OCI-LY1 (cell line): Measurements from ENCODE around the gene ACACA.

Source experiments
- H2AFZ ChIP-seq: fragments of 200-600 bp; sonication (generic), shearing (Covaris generic); 2 replicates; pipeline ENCODE4 v1.6.0; 2014; ENCODE audit warnings: antibody characterized with exemption, mild to moderate bottlenecking, low read length
- H3F3A ChIP-seq: fragments of 200-600 bp; sonication (generic), shearing (Covaris generic); 2 replicates; pipeline ENCODE4 v1.6.0; 2014; ENCODE audit warnings: mild to moderate bottlenecking, antibody characterized with exemption, low read length, moderate library complexity; ENCODE audit not compliant: insufficient read depth
- H3K27ac ChIP-seq: fragments of 200-600 bp; sonication (generic); 2 replicates; pipeline ENCODE4 v1.5.1; 2014; ENCODE audit warnings: low read length, mixed run types, mild to moderate bottlenecking, low read depth; ENCODE audit not compliant: poor library complexity, severe bottlenecking
- H3K27me3 ChIP-seq: fragments of 200-600 bp; sonication (generic); 2 replicates; pipeline ENCODE4 v1.6.0; 2014; ENCODE audit warnings: antibody characterized with exemption, mild to moderate bottlenecking, low read length, moderate library complexity; ENCODE audit not compliant: insufficient read depth
- H3K36me3 ChIP-seq: fragments of 200-600 bp; sonication (generic); 2 replicates; pipeline ENCODE4 v1.6.1; 2014; ENCODE audit warnings: mild to moderate bottlenecking, antibody characterized with exemption, low read length, moderate library complexity, mixed read lengths; ENCODE audit not compliant: insufficient read depth
- H3K4me1 ChIP-seq: fragments of 200-600 bp; sonication (generic); 2 replicates; pipeline ENCODE4 v1.5.1; 2014; ENCODE audit warnings: mild to moderate bottlenecking, low read length, moderate library complexity; ENCODE audit not compliant: insufficient read depth, severe bottlenecking
- H3K4me2 ChIP-seq: fragments of 200-600 bp; sonication (generic), shearing (Covaris generic); 2 replicates; pipeline ENCODE4 v1.6.1; 2014; ENCODE audit warnings: low read length
- H3K4me3 ChIP-seq: fragments of 200-600 bp; sonication (generic); 2 replicates; pipeline ENCODE4 v1.5.1; 2014; ENCODE audit warnings: low read length, low read depth, mild to moderate bottlenecking, mixed read lengths; ENCODE audit not compliant: poor library complexity, severe bottlenecking
- H3K79me2 ChIP-seq: fragments of 200-600 bp; shearing (Covaris generic); 2 replicates; pipeline ENCODE4 v1.6.1; 2016; ENCODE audit warnings: mixed run types, low read length, mixed read lengths; ENCODE audit not compliant: insufficient read depth
- H3K9ac ChIP-seq: fragments of 200-600 bp; sonication (generic), shearing (Covaris generic); 2 replicates; pipeline ENCODE4 v1.6.1; 2014; ENCODE audit warnings: mild to moderate bottlenecking, low read length, mixed read lengths
- H3K9me2 ChIP-seq: fragments of 200-600 bp; sonication (generic), shearing (Covaris generic); 2 replicates; pipeline ENCODE4 v1.6.1; 2014; ENCODE audit warnings: low read depth, mild to moderate bottlenecking, low read length, mixed read lengths
- H3K9me3 ChIP-seq: fragments of 200-600 bp; shearing (Covaris generic); 2 replicates; pipeline ENCODE4 v1.6.1; 2014; ENCODE audit warnings: low read length, mixed read lengths
- H4K20me1 ChIP-seq: fragments of 200-600 bp; sonication (generic), shearing (Covaris generic); 2 replicates; pipeline ENCODE4 v1.6.0; 2016; ENCODE audit warnings: mild to moderate bottlenecking, low read length; ENCODE audit not compliant: insufficient read depth
- EZH2 ChIP-seq: fragments of 200-600 bp; sonication (generic), shearing (Covaris generic); IDR thresholded peaks from 2 replicates; pipeline ENCODE4 v1.8.0; 2017; ENCODE audit warnings: borderline replicate concordance, mixed run types, mild to moderate bottlenecking, antibody characterized with exemption, low read length, moderate library complexity, mixed read lengths
- TF ChIP-seq, protein P1 (sequence below): fragments of 200-600 bp; sonication (generic), shearing (Covaris generic); IDR thresholded peaks from 2 replicates; pipeline ENCODE4 v1.5.1; 2017; ENCODE audit warnings: mild to moderate bottlenecking, antibody characterized with exemption, low read length, moderate library complexity, mixed read lengths

The ACACA gene

DNA sequence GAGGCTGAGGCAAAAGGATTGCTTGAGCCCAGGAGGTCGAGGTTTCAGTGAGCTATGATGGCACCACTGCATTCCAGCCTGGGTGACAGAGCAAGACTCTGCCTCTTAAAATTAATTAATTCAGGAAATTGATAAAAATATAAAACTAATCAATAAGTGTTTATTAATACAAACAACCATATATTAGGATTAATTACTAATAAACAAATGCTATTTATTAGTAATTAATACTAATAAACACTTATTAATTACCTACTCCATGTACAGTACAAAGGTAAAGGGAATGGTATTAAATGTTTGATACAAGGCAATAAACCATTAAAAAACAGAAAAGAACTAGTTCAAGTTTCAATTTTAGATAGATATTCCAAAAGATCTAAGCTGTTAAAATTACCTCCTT, 150.0 kb downstream of the ACACA start:
- Histone ChIP-seq H3K4me1 (no peaks in the 10 kb centered on the region), H3K4me2 (no peak overlapping the region), H3K36me3 (peaks cover 88% of the 10 kb centered on the region), H3K4me3 (no peak overlapping the region), H3K9me3 (no peaks in the 10 kb centered on the region), H3K79me2 (no peaks in the 10 kb centered on the region), H3K9ac (no peak overlapping the region), H3K27me3 (no peaks in the 10 kb centered on the region), H3F3A (no peaks in the 10 kb centered on the region), H2AFZ (no peak overlapping the region), H3K27ac (no peak overlapping the region), H4K20me1 (no peaks in the 10 kb centered on the region), H3K9me2 (no peaks in the 10 kb centered on the region)
- TF ChIP-seq, protein P1, sequence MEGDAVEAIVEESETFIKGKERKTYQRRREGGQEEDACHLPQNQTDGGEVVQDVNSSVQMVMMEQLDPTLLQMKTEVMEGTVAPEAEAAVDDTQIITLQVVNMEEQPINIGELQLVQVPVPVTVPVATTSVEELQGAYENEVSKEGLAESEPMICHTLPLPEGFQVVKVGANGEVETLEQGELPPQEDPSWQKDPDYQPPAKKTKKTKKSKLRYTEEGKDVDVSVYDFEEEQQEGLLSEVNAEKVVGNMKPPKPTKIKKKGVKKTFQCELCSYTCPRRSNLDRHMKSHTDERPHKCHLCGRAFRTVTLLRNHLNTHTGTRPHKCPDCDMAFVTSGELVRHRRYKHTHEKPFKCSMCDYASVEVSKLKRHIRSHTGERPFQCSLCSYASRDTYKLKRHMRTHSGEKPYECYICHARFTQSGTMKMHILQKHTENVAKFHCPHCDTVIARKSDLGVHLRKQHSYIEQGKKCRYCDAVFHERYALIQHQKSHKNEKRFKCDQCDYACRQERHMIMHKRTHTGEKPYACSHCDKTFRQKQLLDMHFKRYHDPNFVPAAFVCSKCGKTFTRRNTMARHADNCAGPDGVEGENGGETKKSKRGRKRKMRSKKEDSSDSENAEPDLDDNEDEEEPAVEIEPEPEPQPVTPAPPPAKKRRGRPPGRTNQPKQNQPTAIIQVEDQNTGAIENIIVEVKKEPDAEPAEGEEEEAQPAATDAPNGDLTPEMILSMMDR: no peak
- no peak for TF ChIP-seq EZH2

DNA sequence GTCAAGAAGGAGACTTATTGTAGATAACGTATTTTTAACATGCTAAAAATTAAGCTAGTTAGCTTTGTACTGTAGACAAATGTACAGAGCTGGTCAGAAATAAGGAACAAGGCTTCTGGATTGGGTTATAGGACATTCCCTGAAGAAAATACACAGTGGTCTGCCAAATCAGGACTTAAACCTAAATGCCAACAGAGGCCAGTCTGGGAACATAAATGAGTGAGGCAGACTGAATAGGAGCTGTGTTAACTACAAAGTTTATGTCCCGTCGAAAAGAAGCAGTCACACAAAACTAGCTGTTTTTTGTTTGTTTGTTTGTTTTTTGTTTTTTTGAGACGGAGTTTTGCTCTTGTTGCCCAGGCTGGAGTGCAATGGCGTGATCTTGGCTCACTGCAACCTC, 151.2 kb downstream of the ACACA start:
- TF ChIP-seq EZH2: no peak
- TF ChIP-seq, protein P1: no peak
- Histone ChIP-seq H2AFZ (no peak overlapping the region), H3F3A (no peaks in the 10 kb centered on the region), H4K20me1 (no peaks in the 10 kb centered on the region), H3K4me2 (no peak overlapping the region), H3K4me1 (no peaks in the 10 kb centered on the region), H3K36me3 (peaks cover 84% of the 10 kb centered on the region), H3K4me3 (no peak overlapping the region), H3K27ac (no peak overlapping the region), H3K9me3 (no peaks in the 10 kb centered on the region), H3K27me3 (no peaks in the 10 kb centered on the region), H3K79me2 (no peaks in the 10 kb centered on the region), H3K9ac (no peak overlapping the region), H3K9me2 (no peaks in the 10 kb centered on the region)

DNA sequence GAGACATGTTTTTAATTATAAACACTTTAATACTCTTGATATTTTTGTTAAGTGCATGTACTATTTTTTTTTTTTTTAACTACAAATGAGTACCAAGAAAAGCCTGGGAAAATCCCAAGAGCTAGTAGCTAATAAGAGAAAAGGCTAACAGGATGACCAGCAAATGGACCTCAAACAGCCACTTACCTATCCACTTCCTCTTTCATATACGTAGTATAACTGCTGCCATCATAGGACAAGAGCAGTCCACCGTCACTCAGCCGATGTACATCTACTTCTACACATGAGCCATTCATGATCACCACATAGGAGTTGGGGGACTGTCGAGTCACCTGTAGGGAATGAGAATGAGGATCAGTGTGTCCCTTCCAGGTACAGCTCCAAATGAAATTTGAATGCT, 158.8 kb downstream of the ACACA start:
- no peak overlapping the region for H3K4me3 ChIP-seq
- no peaks in the 10 kb centered on the region; the same call in 1 of the 2 replicates for H3F3A ChIP-seq
- H3K27ac ChIP-seq: no peak overlapping the region
- no peaks in the 10 kb centered on the region for H3K4me1 ChIP-seq
- no peak overlapping the region for H3K4me2 ChIP-seq
- H3K36me3 ChIP-seq: peaks cover 96% of the 10 kb centered on the region
- no peaks in the 10 kb centered on the region for H3K9me3 ChIP-seq
- TF ChIP-seq, protein P1: no peak
- TF ChIP-seq EZH2: no peak
- H3K9ac ChIP-seq: no peak overlapping the region
- no peak overlapping the region for H2AFZ ChIP-seq
- H4K20me1 ChIP-seq: no peaks in the 10 kb centered on the region
- H3K79me2 ChIP-seq: no peaks in the 10 kb centered on the region
- no peaks in the 10 kb centered on the region for H3K27me3 ChIP-seq
- H3K9me2 ChIP-seq: no peaks in the 10 kb centered on the region
